HepG2 (cell line): ENCODE data around the gene GRIFIN. TPM values are rescaled to one million over a fixed set of nuclear protein-coding genes. Genes with fewer than 3 reads are reported as not detected.

Source experiments
- ATAC-seq: fragments of 200-7000 bp; cut with Tn5 transposase; 3 replicates; pipeline ENCODE4 v1.9.1; 2020; ENCODE audit warnings: mild to moderate bottlenecking, moderate library complexity
- BruUV-seq: library from RNA; stranded (reverse); fragments of 400-500 nt; replicated peaks from 2 replicates; lab custom pipeline; 2021; lab: Mats Ljungman, UMichigan
- CTCF ChIA-PET: fragments of 300-600 bp; formaldehyde crosslinking; extraction: SDS; loops from one replicate; lab custom pipeline; 2021; ENCODE audit warnings: low total read pairs, inconsistent platforms, low intra/inter-chr PET ratio; lab: Yijun Ruan, JAX
- POLR2A ChIA-PET: fragments of 350-600 bp; sonication (Branson Sonifier 250); formaldehyde crosslinking; loops from one replicate; lab custom pipeline; 2020; ENCODE audit warnings: antibody characterized with exemption, inconsistent platforms; lab: Yijun Ruan, JAX
- DNase-seq: peaks from one replicate; pipeline ENCODE4 v3.0.0-alpha.2; 2015; ENCODE audit warnings: low spot score
- FAIRE-seq: peaks from 3 replicates; lab custom pipeline; 2011; peaks lifted over from hg19 to GRCh38; lab: Jason Lieb, UNC
- H2AFZ ChIP-seq: one replicate; pipeline ENCODE4 v1.6.1; 2011; ENCODE audit warnings: low read length, inconsistent platforms
- H3K27ac ChIP-seq: fragments of 300-600 bp; 3 replicates; pipeline ENCODE4 v1.8.0; 2011; ENCODE audit warnings: mixed run types, mild to moderate bottlenecking, mixed read lengths, low read length, inconsistent platforms; ENCODE audit not compliant: insufficient read depth; ENCODE audit errors: extremely low read length
- H3K27me3 ChIP-seq, 2 experiments: fragments of 200-600 bp in 1 of 2; 2 replicates in 1 of 2; 3 replicates in 1 of 2; pipeline versions ENCODE4 v1.6.0 to v1.8.0; 2011; ENCODE audit warnings: low read length in 2 of 2, mild to moderate bottlenecking in 2 of 2, moderate library complexity in 2 of 2, inconsistent platforms in 1 of 2; ENCODE audit not compliant: insufficient read depth in 2 of 2, control insufficient read depth in 1 of 2
- H3K36me3 ChIP-seq, 2 experiments: fragments of 200-600 bp in 1 of 2; replicated peaks in 1 of 2; 2 replicates in 1 of 2; 3 replicates in 1 of 2; pipeline versions ENCODE4 v1.5.1 to v1.8.0; 2011; ENCODE audit warnings: low read length in 2 of 2, inconsistent platforms in 1 of 2; ENCODE audit not compliant: insufficient read depth in 2 of 2, control insufficient read depth in 1 of 2
- H3K4me1 ChIP-seq: 2 replicates; pipeline ENCODE4 v1.5.1; 2012; ENCODE audit warnings: low read length, inconsistent platforms; ENCODE audit not compliant: insufficient read depth
- H3K4me2 ChIP-seq: 2 replicates; pipeline ENCODE4 v1.6.0; 2011; ENCODE audit warnings: low read depth, low read length, inconsistent platforms
- H3K4me3 ChIP-seq, 3 experiments: fragments of 200-600 bp in 1 of 3; sonication (generic), shearing (Covaris generic) in 1 of 3; replicated peaks in 1 of 3; 2 replicates each; pipeline ENCODE4 v1.5.1; 2011 to 2016; ENCODE audit warnings: low read length in 3 of 3, inconsistent platforms in 2 of 3, low read depth in 2 of 3, mild to moderate bottlenecking in 2 of 3, control low read depth in 1 of 3, mixed read lengths in 1 of 3; ENCODE audit not compliant: insufficient read depth in 1 of 3
- H3K79me2 ChIP-seq: one replicate; pipeline ENCODE4 v1.6.1; 2011; ENCODE audit warnings: low read length, inconsistent platforms; ENCODE audit not compliant: insufficient read depth
- H3K9ac ChIP-seq: 2 replicates; pipeline ENCODE4 v1.6.0; 2011; ENCODE audit warnings: mild to moderate bottlenecking, low read depth, low read length, inconsistent platforms; ENCODE audit not compliant: insufficient read depth
- H3K9me3 ChIP-seq: 2 replicates; pipeline ENCODE4 v1.5.1; 2012; ENCODE audit warnings: mild to moderate bottlenecking, low read length
- H4K20me1 ChIP-seq: 2 replicates; pipeline ENCODE4 v1.6.0; 2011; ENCODE audit warnings: inconsistent platforms, mild to moderate bottlenecking, low read length, moderate library complexity; ENCODE audit not compliant: insufficient read depth
- HNRNPUL1 ChIP-seq: fragments of 200-400 bp; formaldehyde crosslinking; IDR thresholded peaks from 2 replicates; pipeline ENCODE4 v1.6.1; 2017; ENCODE audit warnings: low read depth, mild to moderate bottlenecking, low read length, moderate library complexity
- ZBTB33 ChIP-seq: sonication (generic); formaldehyde crosslinking; IDR thresholded peaks from 2 replicates; pipeline ENCODE4 v1.4.0; 2020; ENCODE audit warnings: missing genetic modification reagents
- ZMYM3 ChIP-seq: sonication (generic); formaldehyde crosslinking; IDR thresholded peaks from 2 replicates; pipeline ENCODE4 v1.5.1; 2020; ENCODE audit warnings: mild to moderate bottlenecking, missing genetic modification reagents
- WGBS: methylation state at CpG from one replicate; pipeline ENCODE4 v1.1.6; 2017; ENCODE audit warnings: low lambda C conversion rate; 5-methylcytosine and 5-hydroxymethylcytosine counted together
- in situ Hi-C: cut with HindIII; loops from 2 replicates; pipeline ENCODE4 v1.10.0; 2017; ENCODE audit warnings: low pct_unique_long_range_greater_than_20kb; ENCODE audit not compliant: extremely low pct_ligation_motif_present
- intact Hi-C: fragments of 100-400 bp; cut with micrococcal nuclease; formaldehyde crosslinking; loops from one replicate; pipeline ENCODE4 v1.10.0; 2022; ENCODE audit not compliant: unreplicated experiment
- polyA plus RNA-seq, 8 experiments: library from polyadenylated mRNA; depleted of rRNA in 3 of 8; stranded (reverse) in 7 of 8; unstranded in 1 of 8; fragments of >200 nt; fragmentation: Illumina TruSeq in 4 of 8; extraction: Trizol in 4 of 8; gene quantifications; 2 replicates each; pipeline versions ENCODE4 v1.2.1 to v1.2.3, GENCODE V29; 2011 to 2016; ENCODE audit warnings: low read depth in 4 of 8, missing spikeins in 1 of 8, mixed read lengths in 1 of 8; ENCODE audit not compliant: insufficient read depth in 1 of 8
- total RNA-seq, 5 experiments: library from RNA; depleted of rRNA; stranded (reverse); fragments of >200 nt; fragmentation: Illumina TruSeq; extraction: Trizol; gene quantifications; 2 replicates each; pipeline ENCODE4 v1.2.3, GENCODE V29; 2016; ENCODE audit warnings: low read depth in 1 of 5
- TF ChIP-seq, protein P1 (sequence below): sonication (generic); formaldehyde crosslinking; IDR thresholded peaks from 2 replicates; pipeline ENCODE4 v1.4.0; 2020; ENCODE audit warnings: mild to moderate bottlenecking, missing genetic modification reagents

GRIFIN gene
- total and polyA plus RNA-seq, 2 of the 13 experiments (the other 11 are each of a cell fraction or from before 2014, with no cell fraction given) = not detected

- ChIA-PET POLR2A (no interaction called here), CTCF (no interaction called here)
- no peak overlapping the region for H3K4me2 ChIP-seq
- intact Hi-C loops = no loop called here
- no peak overlapping the region for H2AFZ ChIP-seq
- H3K9ac ChIP-seq = no peak overlapping the region
- peaks cover 51% of the 10 kb centered on the region for H3K4me1 ChIP-seq
- 53% methylated on average over 19 of the region's 26 CpGs for WGBS
- H3K27ac ChIP-seq = no peak overlapping the region
- H3K27me3 ChIP-seq = peaks cover 7 to 88% of the 10 kb centered on the region in 2 experiments
- no peak for ATAC-seq
- no peaks in the 10 kb centered on the region for H3K36me3 ChIP-seq
- H3K79me2 ChIP-seq = no peaks in the 10 kb centered on the region
- no peak for DNase-seq
- no peak overlapping the region for H3K4me3 ChIP-seq
- no peak for TF ChIP-seq HNRNPUL1
- TF ChIP-seq, protein P1, sequence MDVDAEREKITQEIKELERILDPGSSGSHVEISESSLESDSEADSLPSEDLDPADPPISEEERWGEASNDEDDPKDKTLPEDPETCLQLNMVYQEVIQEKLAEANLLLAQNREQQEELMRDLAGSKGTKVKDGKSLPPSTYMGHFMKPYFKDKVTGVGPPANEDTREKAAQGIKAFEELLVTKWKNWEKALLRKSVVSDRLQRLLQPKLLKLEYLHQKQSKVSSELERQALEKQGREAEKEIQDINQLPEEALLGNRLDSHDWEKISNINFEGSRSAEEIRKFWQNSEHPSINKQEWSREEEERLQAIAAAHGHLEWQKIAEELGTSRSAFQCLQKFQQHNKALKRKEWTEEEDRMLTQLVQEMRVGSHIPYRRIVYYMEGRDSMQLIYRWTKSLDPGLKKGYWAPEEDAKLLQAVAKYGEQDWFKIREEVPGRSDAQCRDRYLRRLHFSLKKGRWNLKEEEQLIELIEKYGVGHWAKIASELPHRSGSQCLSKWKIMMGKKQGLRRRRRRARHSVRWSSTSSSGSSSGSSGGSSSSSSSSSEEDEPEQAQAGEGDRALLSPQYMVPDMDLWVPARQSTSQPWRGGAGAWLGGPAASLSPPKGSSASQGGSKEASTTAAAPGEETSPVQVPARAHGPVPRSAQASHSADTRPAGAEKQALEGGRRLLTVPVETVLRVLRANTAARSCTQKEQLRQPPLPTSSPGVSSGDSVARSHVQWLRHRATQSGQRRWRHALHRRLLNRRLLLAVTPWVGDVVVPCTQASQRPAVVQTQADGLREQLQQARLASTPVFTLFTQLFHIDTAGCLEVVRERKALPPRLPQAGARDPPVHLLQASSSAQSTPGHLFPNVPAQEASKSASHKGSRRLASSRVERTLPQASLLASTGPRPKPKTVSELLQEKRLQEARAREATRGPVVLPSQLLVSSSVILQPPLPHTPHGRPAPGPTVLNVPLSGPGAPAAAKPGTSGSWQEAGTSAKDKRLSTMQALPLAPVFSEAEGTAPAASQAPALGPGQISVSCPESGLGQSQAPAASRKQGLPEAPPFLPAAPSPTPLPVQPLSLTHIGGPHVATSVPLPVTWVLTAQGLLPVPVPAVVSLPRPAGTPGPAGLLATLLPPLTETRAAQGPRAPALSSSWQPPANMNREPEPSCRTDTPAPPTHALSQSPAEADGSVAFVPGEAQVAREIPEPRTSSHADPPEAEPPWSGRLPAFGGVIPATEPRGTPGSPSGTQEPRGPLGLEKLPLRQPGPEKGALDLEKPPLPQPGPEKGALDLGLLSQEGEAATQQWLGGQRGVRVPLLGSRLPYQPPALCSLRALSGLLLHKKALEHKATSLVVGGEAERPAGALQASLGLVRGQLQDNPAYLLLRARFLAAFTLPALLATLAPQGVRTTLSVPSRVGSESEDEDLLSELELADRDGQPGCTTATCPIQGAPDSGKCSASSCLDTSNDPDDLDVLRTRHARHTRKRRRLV = no peak
- 0 out of 2 replicates have a peak, but pooled peaks have one; percentile 10 for TF ChIP-seq ZBTB33
- peak; percentile 58; the same call in 1 of the 2 replicates for TF ChIP-seq ZMYM3 (CRISPR knock-in tag)
- no peaks in the 10 kb centered on the region for H3K9me3 ChIP-seq
- in situ Hi-C loops = no loop called here
- H4K20me1 ChIP-seq = no peaks in the 10 kb centered on the region
- BruUV-seq = no TSS peak
- FAIRE-seq = no peak
Measured at GRCh38 chr7:2507208-2507916, 31.2 kb upstream of the GRIFIN start.
